Panc1 (cell line): ENCODE measurements around the gene NCK2. TPM values are rescaled to one million over a fixed set of nuclear protein-coding genes. Genes with fewer than 3 reads are reported as not detected.

Experiments used
- ATAC-seq: fragments of 200-7000 bp; cut with Tn5 transposase; 2 replicates; pipeline ENCODE4 v1.9.1; 2020; ENCODE audit warnings: mild to moderate bottlenecking, moderate library complexity
- BruUV-seq: library from RNA; stranded (reverse); fragments of 400-500 nt; replicated peaks from 2 replicates; lab custom pipeline; 2021; lab: Mats Ljungman, UMichigan
- CTCF ChIA-PET: fragments of 300-600 bp; sonication (Branson Sonifier 250); formaldehyde crosslinking; loops from one replicate; lab custom pipeline; 2022; ENCODE audit warnings: antibody characterized with exemption; lab: Charles Lee
- POLR2A ChIA-PET: fragments of 300-600 bp; sonication (Branson Sonifier 250); formaldehyde crosslinking; loops from one replicate; lab custom pipeline; 2022; ENCODE audit warnings: antibody characterized with exemption; lab: Charles Lee
- DNase-seq: peaks from one replicate; pipeline ENCODE4 v3.0.0-alpha.2; 2010; ENCODE audit warnings: low read depth, low spot score
- H3K27ac ChIP-seq: 2 replicates; pipeline ENCODE4 v1.5.1; 2011; ENCODE audit warnings: mild to moderate bottlenecking, low read length, inconsistent platforms
- H3K27me3 ChIP-seq: fragments of 200-500 bp; sonication (Bioruptor generic); 2 replicates; pipeline ENCODE4 v1.6.0; 2014; ENCODE audit warnings: low read length, inconsistent platforms; ENCODE audit not compliant: control insufficient read depth, insufficient read depth
- H3K36me3 ChIP-seq: fragments of 200-500 bp; sonication (Bioruptor generic); 2 replicates; pipeline ENCODE4 v1.5.1; 2014; ENCODE audit warnings: inconsistent platforms, mild to moderate bottlenecking, low read length, moderate library complexity; ENCODE audit not compliant: control insufficient read depth, insufficient read depth
- H3K4me1 ChIP-seq: 2 replicates; pipeline ENCODE4 v1.5.1; 2011; ENCODE audit warnings: inconsistent platforms, mild to moderate bottlenecking, low read length, moderate library complexity; ENCODE audit not compliant: control insufficient read depth, insufficient read depth
- H3K4me3 ChIP-seq, 2 experiments: 2 replicates each; pipeline ENCODE4 v1.5.1; 2011 to 2012; ENCODE audit warnings: low read depth in 2 of 2, low read length in 2 of 2, mild to moderate bottlenecking in 2 of 2, inconsistent platforms in 1 of 2, moderate library complexity in 1 of 2
- H3K9me3 ChIP-seq: fragments of 200-500 bp; sonication (Bioruptor generic); 2 replicates; pipeline ENCODE4 v1.5.1; 2014; ENCODE audit warnings: low read depth, mild to moderate bottlenecking, inconsistent platforms, low read length, moderate library complexity; ENCODE audit not compliant: control insufficient read depth, insufficient read depth
- CTCF ChIP-seq: fragments of 450-650 bp; IDR thresholded peaks from 2 replicates; pipeline ENCODE4 v1.5.1; 2017; ENCODE audit warnings: mild to moderate bottlenecking
- POLR2AphosphoS5 ChIP-seq: IDR thresholded peaks from 2 replicates; pipeline ENCODE4 v1.6.1; 2012; ENCODE audit warnings: mild to moderate bottlenecking, low read depth, low read length, moderate library complexity
- REST ChIP-seq, 2 experiments: IDR thresholded peaks; 2 replicates each; pipeline ENCODE4 v1.6.1; 2011 to 2012; ENCODE audit warnings: low read depth in 2 of 2, control low read depth in 1 of 2, low read length in 1 of 2, mild to moderate bottlenecking in 1 of 2, moderate library complexity in 1 of 2; ENCODE audit not compliant: insufficient read depth in 1 of 2
- SIN3A ChIP-seq: IDR thresholded peaks from 2 replicates; pipeline ENCODE4 v1.6.1; 2012; ENCODE audit warnings: low read depth, mild to moderate bottlenecking, low read length, moderate library complexity, borderline replicate concordance; ENCODE audit not compliant: insufficient read depth
- TCF7L2 ChIP-seq: IDR thresholded peaks from 2 replicates; pipeline ENCODE4 v1.6.1; 2011; ENCODE audit warnings: mild to moderate bottlenecking, low read depth, low read length, inconsistent platforms
- in situ Hi-C: cut with HindIII; loops from 2 replicates; pipeline ENCODE4 v1.10.0; 2016; ENCODE audit warnings: low sequenced_read_pairs, low pct_unique_long_range_greater_than_20kb
- intact Hi-C: fragments of 100-400 bp; cut with micrococcal nuclease; formaldehyde crosslinking; loops from one replicate; pipeline ENCODE4 v1.10.0; 2022; ENCODE audit not compliant: unreplicated experiment
- total RNA-seq: library from RNA; stranded (reverse); gene quantifications from one replicate; pipeline ENCODE4 v1.2.1, GENCODE V29; 2021; ENCODE audit not compliant: unreplicated experiment

NCK2 gene
- total RNA-seq, 1 experiment from 2014 or later: 60.7 TPM

- no peaks in the 10 kb centered on the region; the same call in 1 of the 2 replicates for H3K4me1 ChIP-seq
- TF ChIP-seq SIN3A (no peak), TCF7L2 (no peak), REST (IDR thresholded peaks at IDR 0.05; ENCODE audit: insufficient read depth in 1 of 2, low read depth in 2 of 2, low read length in 1 of 2) (no peak), CTCF (no peak)
- no peaks in the 10 kb centered on the region for H3K36me3 ChIP-seq
- ATAC-seq (no peak), DNase-seq (no peak)
- H3K9me3 ChIP-seq: no peaks in the 10 kb centered on the region
- H3K4me3 ChIP-seq: no peak overlapping the region
- H3K27me3 ChIP-seq: no peaks in the 10 kb centered on the region
- in situ Hi-C loops (no loop called here), intact Hi-C loops (no loop called here)
- no peak overlapping the region for H3K27ac ChIP-seq
- ChIA-PET CTCF (no interaction called here), POLR2A (no interaction called here)
- no TSS peak for BruUV-seq
These were observed 133.2 kb downstream of the NCK2 start for GRCh38 chr2:105877945-105878344.

GRCh38 chr2:105879106-105879802 is 134.5 kb downstream of the NCK2 start:
- Histone ChIP-seq H3K36me3 (no peaks in the 10 kb centered on the region), H3K4me3 (no peak overlapping the region), H3K9me3 (no peaks in the 10 kb centered on the region), H3K27ac (no peak overlapping the region), H3K4me1 (no peaks in the 10 kb centered on the region), H3K27me3 (no peaks in the 10 kb centered on the region)
- TF ChIP-seq TCF7L2 (no peak), POLR2AphosphoS5 (no peak), REST (IDR thresholded peaks at IDR 0.05; ENCODE audit: insufficient read depth in 1 of 2, low read depth in 2 of 2, low read length in 1 of 2) (no peak), SIN3A (no peak), CTCF (no peak)
- intact Hi-C loops: no loop called here
- ChIA-PET POLR2A (no interaction called here), CTCF (no interaction called here)
- no peak for ATAC-seq
- DNase-seq: no peak
- in situ Hi-C loops: no loop called here
- BruUV-seq: no TSS peak
